ENCODE data around the gene ZCWPW1. TPM values are rescaled to one million over a fixed set of nuclear protein-coding genes. Genes with fewer than 3 reads are reported as not detected.

Gene ZCWPW1
- total and polyA plus RNA-seq, 2 donors (not counting 1 experiment from before 2014, with no cell fraction given): 11.3 to 28.0 TPM

DNA sequence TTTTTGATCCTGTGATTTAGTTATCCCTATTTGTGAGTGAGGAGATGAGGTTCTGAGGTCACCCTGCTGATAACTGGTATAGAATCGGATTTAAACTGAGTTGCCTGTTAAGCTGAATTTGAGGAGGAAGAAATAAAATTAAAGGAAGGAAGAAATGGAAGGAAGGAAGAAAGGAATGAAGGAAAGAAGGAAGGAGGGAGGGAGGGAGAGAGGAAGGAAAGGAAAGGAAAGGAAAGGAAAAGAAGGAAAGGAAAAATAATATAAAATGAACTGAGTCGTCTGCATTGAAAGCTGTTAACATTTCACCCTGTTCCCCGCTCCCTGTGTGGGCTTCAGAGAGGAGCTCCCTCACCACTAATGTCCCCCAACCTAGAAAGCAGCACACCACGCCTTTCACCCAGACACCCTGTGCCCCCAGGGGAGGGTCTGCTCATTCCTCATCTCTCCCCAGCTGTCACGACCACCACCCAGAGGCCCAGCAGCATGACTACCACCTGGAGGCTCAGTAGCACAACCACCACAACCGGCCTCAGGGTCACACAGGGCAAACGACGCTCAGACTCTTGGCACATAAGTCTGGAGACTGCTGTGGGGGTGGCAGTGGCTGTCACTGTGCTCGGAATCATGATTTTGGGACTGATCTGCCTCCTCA is 38.9 kb downstream of the ZCWPW1 start:
- no peak overlapping the region for H3K9ac ChIP-seq (ENCODE audit: low read length)
- H3K9me3 ChIP-seq (ENCODE audit: control extremely low read depth in 1 of 3, control insufficient read depth in 2 of 3, insufficient read depth in 1 of 3, low read length in 2 of 3): peaks cover 0 to 4% (median 0%) of the 10 kb centered on the region in 3 donors
- no peak overlapping the region for H3K27ac ChIP-seq (ENCODE audit: low read length in 2 of 2)
- no peak for DNase-seq
- no peak overlapping the region for H3K4me3 Mint-ChIP-seq
- H3K79me2 ChIP-seq (ENCODE audit: control insufficient read depth, insufficient read depth, low read length): no peaks in the 10 kb centered on the region
- no peak for ATAC-seq (ENCODE audit: low read depth)
- 81% methylated on average over 7 of the region's 9 CpGs for WGBS (ENCODE audit: insufficient coverage)
- peaks cover 15 to 16% of the 10 kb centered on the region in 2 donors for H3K4me1 ChIP-seq (ENCODE audit: control insufficient read depth in 2 of 2, insufficient read depth in 2 of 2, low read length in 2 of 2)
- H3K9me3 Mint-ChIP-seq (ENCODE audit: insufficient read depth): no peaks in the 10 kb centered on the region
- no peak for TF ChIP-seq EZH2 (IDR thresholded peaks at IDR 0.05; ENCODE audit: borderline replicate concordance, insufficient read depth, low read depth, low read length, poor library complexity, severe bottlenecking)
- TF ChIP-seq, protein P1, sequence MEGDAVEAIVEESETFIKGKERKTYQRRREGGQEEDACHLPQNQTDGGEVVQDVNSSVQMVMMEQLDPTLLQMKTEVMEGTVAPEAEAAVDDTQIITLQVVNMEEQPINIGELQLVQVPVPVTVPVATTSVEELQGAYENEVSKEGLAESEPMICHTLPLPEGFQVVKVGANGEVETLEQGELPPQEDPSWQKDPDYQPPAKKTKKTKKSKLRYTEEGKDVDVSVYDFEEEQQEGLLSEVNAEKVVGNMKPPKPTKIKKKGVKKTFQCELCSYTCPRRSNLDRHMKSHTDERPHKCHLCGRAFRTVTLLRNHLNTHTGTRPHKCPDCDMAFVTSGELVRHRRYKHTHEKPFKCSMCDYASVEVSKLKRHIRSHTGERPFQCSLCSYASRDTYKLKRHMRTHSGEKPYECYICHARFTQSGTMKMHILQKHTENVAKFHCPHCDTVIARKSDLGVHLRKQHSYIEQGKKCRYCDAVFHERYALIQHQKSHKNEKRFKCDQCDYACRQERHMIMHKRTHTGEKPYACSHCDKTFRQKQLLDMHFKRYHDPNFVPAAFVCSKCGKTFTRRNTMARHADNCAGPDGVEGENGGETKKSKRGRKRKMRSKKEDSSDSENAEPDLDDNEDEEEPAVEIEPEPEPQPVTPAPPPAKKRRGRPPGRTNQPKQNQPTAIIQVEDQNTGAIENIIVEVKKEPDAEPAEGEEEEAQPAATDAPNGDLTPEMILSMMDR (IDR thresholded peaks at IDR 0.05): no peak
- no peaks in the 10 kb centered on the region for H3K27me3 ChIP-seq (replicated peaks in 1 of 4; ENCODE audit: control extremely low read depth in 1 of 4, control insufficient read depth in 3 of 4, insufficient read depth in 4 of 4, low read length in 3 of 4)
- no peak overlapping the region for H3K4me2 ChIP-seq (replicated peaks; ENCODE audit: low read depth, low read length, poor library complexity, severe bottlenecking)
- H3K4me1 Mint-ChIP-seq: peaks cover 26% of the 10 kb centered on the region
- no peak overlapping the region for H3K4me3 ChIP-seq (ENCODE audit: control extremely low read depth in 1 of 5, extremely low read depth in 1 of 5, insufficient read depth in 1 of 5, low read depth in 2 of 5, low read length in 4 of 5)
- H3K36me3 ChIP-seq (replicated peaks in 1 of 2; ENCODE audit: control extremely low read depth in 1 of 2, control insufficient read depth in 1 of 2, extremely low read depth in 1 of 2, insufficient read depth in 2 of 2, low read length in 1 of 2): no peaks in the 10 kb centered on the region
- intact Hi-C loops (cut with micrococcal nuclease): no loop called here
- no peak overlapping the region for H3K27ac Mint-ChIP-seq
- ChIA-PET CTCF (interaction anchor here (2.2 kb wide), 1 partner anchor 18 kb away, joined by 12 read pairs; no protein-coding TSS in a partner anchor), POLR2A (no interaction called here)
- H2AFZ ChIP-seq (ENCODE audit: insufficient read depth, low read depth, low read length, poor library complexity, severe bottlenecking): no peak overlapping the region
- no peaks in the 10 kb centered on the region for H3K27me3 Mint-ChIP-seq
- H4K20me1 ChIP-seq (ENCODE audit: control insufficient read depth, insufficient read depth, low read length, poor library complexity, severe bottlenecking): no peaks in the 10 kb centered on the region

DNA sequence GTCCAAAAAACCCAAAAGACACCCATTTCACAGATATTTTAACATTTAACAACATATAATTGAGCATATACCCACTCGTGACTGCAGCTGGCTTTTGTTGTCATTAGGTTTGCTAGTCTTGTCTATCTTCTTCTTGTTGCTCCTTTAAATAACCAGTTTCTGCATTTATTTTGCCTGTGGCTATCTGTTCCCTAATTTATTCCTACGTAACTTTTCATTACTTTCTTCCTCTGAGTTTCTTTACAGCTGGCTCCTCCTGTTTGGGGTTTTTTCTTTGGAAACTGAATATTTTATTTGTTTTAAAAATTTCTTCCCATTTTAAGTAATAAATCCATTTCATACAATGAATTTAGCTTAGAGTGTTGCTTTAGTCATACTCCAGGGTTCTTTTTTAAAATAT is 40.8 kb downstream of the ZCWPW1 start:
- intact Hi-C loops (cut with micrococcal nuclease): no loop called here
- no CpG with 5 or more reads among the region's 2 CpGs for WGBS (ENCODE audit: insufficient coverage)
- CTCF ChIA-PET: interaction anchor here (2.2 kb wide), 1 partner anchor 20 kb away, joined by 12 read pairs; no protein-coding TSS in a partner anchor
- no peaks in the 10 kb centered on the region for H3K9me3 ChIP-seq (ENCODE audit: control extremely low read depth in 1 of 3, control insufficient read depth in 2 of 3, insufficient read depth in 1 of 3, low read length in 2 of 3)
- no peaks in the 10 kb centered on the region for H3K27me3 ChIP-seq (replicated peaks in 1 of 4; ENCODE audit: control extremely low read depth in 1 of 4, control insufficient read depth in 3 of 4, insufficient read depth in 4 of 4, low read length in 3 of 4)
- no peak overlapping the region for H3K27ac ChIP-seq (ENCODE audit: low read length in 2 of 2)
- no peak for TF ChIP-seq EZH2 (IDR thresholded peaks at IDR 0.05; ENCODE audit: borderline replicate concordance, insufficient read depth, low read depth, low read length, poor library complexity, severe bottlenecking)
- TF ChIP-seq, protein P1 (IDR thresholded peaks at IDR 0.05): no peak
- POLR2A ChIA-PET: no interaction called here
- H3K4me3 Mint-ChIP-seq: no peak overlapping the region
- no peak overlapping the region for H3K9ac ChIP-seq (ENCODE audit: low read length)
- H2AFZ ChIP-seq (ENCODE audit: insufficient read depth, low read depth, low read length, poor library complexity, severe bottlenecking): no peak overlapping the region
- DNase-seq (no peak), ATAC-seq (ENCODE audit: low read depth) (no peak)
- no peak overlapping the region for H3K4me2 ChIP-seq (replicated peaks; ENCODE audit: low read depth, low read length, poor library complexity, severe bottlenecking)
- H4K20me1 ChIP-seq (ENCODE audit: control insufficient read depth, insufficient read depth, low read length, poor library complexity, severe bottlenecking): no peaks in the 10 kb centered on the region
- H3K4me1 Mint-ChIP-seq: peaks cover 18% of the 10 kb centered on the region
- H3K4me1 ChIP-seq (ENCODE audit: control insufficient read depth in 2 of 2, insufficient read depth in 2 of 2, low read length in 2 of 2): peaks cover 0 to 4% of the 10 kb centered on the region in 2 donors
- no peaks in the 10 kb centered on the region for H3K9me3 Mint-ChIP-seq (ENCODE audit: insufficient read depth)
- no peak overlapping the region for H3K27ac Mint-ChIP-seq
- no peak overlapping the region for H3K4me3 ChIP-seq (ENCODE audit: control extremely low read depth in 1 of 5, extremely low read depth in 1 of 5, insufficient read depth in 1 of 5, low read depth in 2 of 5, low read length in 4 of 5)
- H3K27me3 Mint-ChIP-seq: no peaks in the 10 kb centered on the region
- H3K79me2 ChIP-seq (ENCODE audit: control insufficient read depth, insufficient read depth, low read length): no peaks in the 10 kb centered on the region
- H3K36me3 ChIP-seq (replicated peaks in 1 of 2; ENCODE audit: control extremely low read depth in 1 of 2, control insufficient read depth in 1 of 2, extremely low read depth in 1 of 2, insufficient read depth in 2 of 2, low read length in 1 of 2): no peaks in the 10 kb centered on the region

Data from B cell (primary cell).